Osteocyte (in vitro differentiated cells): Measurements from ENCODE around the gene FGF11. TPM values are rescaled to one million over a fixed set of nuclear protein-coding genes. Genes with fewer than 3 reads are reported as not detected.

Experiments
- DNase-seq: peaks from one replicate; pipeline ENCODE4 v3.0.0; 2021; ENCODE audit warnings: mixed read lengths; ENCODE audit not compliant: unreplicated experiment; ENCODE audit errors: extremely low spot score
- H3K27ac Mint-ChIP-seq: one replicate; pipeline ENCODE4 v1.8.0; 2021; ENCODE audit warnings: mild to moderate bottlenecking, mixed read lengths; ENCODE audit not compliant: unreplicated experiment
- H3K27me3 Mint-ChIP-seq: one replicate; pipeline ENCODE4 v1.8.0; 2021; ENCODE audit warnings: mixed read lengths; ENCODE audit not compliant: unreplicated experiment
- H3K36me3 Mint-ChIP-seq: one replicate; pipeline ENCODE4 v1.8.0; 2021; ENCODE audit warnings: mixed read lengths; ENCODE audit not compliant: unreplicated experiment
- H3K4me1 Mint-ChIP-seq: one replicate; pipeline ENCODE4 v1.8.0; 2021; ENCODE audit warnings: mixed read lengths; ENCODE audit not compliant: unreplicated experiment
- H3K4me3 Mint-ChIP-seq: one replicate; pipeline ENCODE4 v1.8.0; 2021; ENCODE audit warnings: mild to moderate bottlenecking, moderate library complexity, mixed read lengths; ENCODE audit not compliant: unreplicated experiment
- H3K9me3 Mint-ChIP-seq: one replicate; pipeline ENCODE4 v1.8.0; 2021; ENCODE audit warnings: mixed read lengths; ENCODE audit not compliant: unreplicated experiment
- CTCF ChIP-seq: fragments of 200-600 bp; sonication (generic); IDR thresholded peaks from 2 replicates; pipeline ENCODE4 v1.5.0; 2021; ENCODE audit warnings: antibody characterized with exemption, mild to moderate bottlenecking, moderate library complexity
- total RNA-seq: library from RNA; stranded (reverse); gene quantifications from 2 replicates; pipeline ENCODE4 v1.2.1, GENCODE V29; 2021

The FGF11 gene
- total RNA-seq, 1 donor from 2014 or later, result 1.3 TPM

GRCh38 chr17:7490144-7490543 is 50.8 kb downstream of the FGF11 start:
- Mint-ChIP-seq H3K27me3 (no peaks in the 10 kb centered on the region), H3K36me3 (peaks cover 17% of the 10 kb centered on the region), H3K4me3 (no peak overlapping the region), H3K4me1 (peaks cover 52% of the 10 kb centered on the region), H3K27ac (no peak overlapping the region), H3K9me3 (no peaks in the 10 kb centered on the region)
- TF ChIP-seq CTCF, result no peak
- DNase-seq, result no peak

GRCh38 chr17:7491583-7491982 is 52.3 kb downstream of the FGF11 start:
- Mint-ChIP-seq H3K4me3 (no peak overlapping the region), H3K9me3 (no peaks in the 10 kb centered on the region), H3K4me1 (peaks cover 42% of the 10 kb centered on the region), H3K36me3 (peaks cover 28% of the 10 kb centered on the region), H3K27ac (no peak overlapping the region), H3K27me3 (no peaks in the 10 kb centered on the region)
- no peak for DNase-seq
- TF ChIP-seq CTCF, result no peak

- Mint-ChIP-seq H3K27me3 (no peaks in the 10 kb centered on the region), H3K4me3 (no peak overlapping the region), H3K36me3 (peaks cover 36% of the 10 kb centered on the region), H3K4me1 (peaks cover 21% of the 10 kb centered on the region), H3K9me3 (no peaks in the 10 kb centered on the region), H3K27ac (peak overlapping the region; percentile 9)
- TF ChIP-seq CTCF, result no peak
- no peak for DNase-seq
These were observed 54.6 kb downstream of the FGF11 start for GRCh38 chr17:7493941-7494340.

Other genes with a start within 250 kb of the FGF11 start
- 32.6 and 38.5 TPM in 2 replicates for gene DLG4, start 219.7 kb upstream of the FGF11 start, total RNA-seq
- 302 and 354 TPM in 2 replicates for gene ACADVL, start 219.6 kb upstream of the FGF11 start, total RNA-seq
- 87.7 and 99.7 TPM in 2 replicates for gene DVL2, start 205.0 kb upstream of the FGF11 start, total RNA-seq
- gene PHF23, start 200.1 kb upstream of the FGF11 start, total RNA-seq, result 51.6 and 54.7 TPM in 2 replicates
- 642 TPM in 2 replicates for gene GABARAP, start 197.1 kb upstream of the FGF11 start, total RNA-seq
- 145 and 151 TPM in 2 replicates for gene CTDNEP1, start 187.8 kb upstream of the FGF11 start, total RNA-seq
- 30.2 and 37.6 TPM in 2 replicates for gene ELP5, start 187.3 kb upstream of the FGF11 start, total RNA-seq
- gene CLDN7, start 177.0 kb upstream of the FGF11 start, total RNA-seq, result 0.27 and 0.89 TPM in 2 replicates
- 0.59 and 0.63 TPM in 2 replicates for gene SLC2A4, start 157.8 kb upstream of the FGF11 start, total RNA-seq
- gene YBX2, start 144.9 kb upstream of the FGF11 start, total RNA-seq, result 0.40 TPM in 1 of 2 replicates, not detected in the other
- 352 and 359 TPM in 2 replicates for gene EIF5A, start 131.9 kb upstream of the FGF11 start, total RNA-seq
- 54.9 and 61.9 TPM in 2 replicates for gene GPS2, start 124.2 kb upstream of the FGF11 start, total RNA-seq
- 38.0 and 45.1 TPM in 2 replicates for gene NEURL4, start 110.2 kb upstream of the FGF11 start, total RNA-seq
- 2.0 and 4.2 TPM in 2 replicates for gene ACAP1, start 103.0 kb upstream of the FGF11 start, total RNA-seq
- 12.7 and 13.3 TPM in 2 replicates for gene KCTD11, start 87.3 kb upstream of the FGF11 start, total RNA-seq
- gene TMEM95, start 84.4 kb upstream of the FGF11 start, total RNA-seq, result not detected in 2 replicates
- not detected in 2 replicates for gene TNK1, start 58.4 kb upstream of the FGF11 start, total RNA-seq
- gene PLSCR3, start 45.0 kb upstream of the FGF11 start, total RNA-seq, result 73.9 and 81.4 TPM in 2 replicates
- 40.7 and 45.9 TPM in 2 replicates for gene TMEM256, start 35.4 kb upstream of the FGF11 start, total RNA-seq
- 53.8 and 56.8 TPM in 2 replicates for gene NLGN2, start 31.7 kb upstream of the FGF11 start, total RNA-seq
- not detected in 2 replicates for gene SPEM1, start 19.2 kb upstream of the FGF11 start, total RNA-seq
- gene SPEM2, start 13.9 kb upstream of the FGF11 start, total RNA-seq, result not detected in 2 replicates
- not detected in 2 replicates for gene SPEM3, start 10.7 kb upstream of the FGF11 start, total RNA-seq
- gene TMEM102, start 4.1 kb upstream of the FGF11 start, total RNA-seq, result 6.4 and 6.7 TPM in 2 replicates
- gene CHRNB1, start 5.5 kb downstream of the FGF11 start, total RNA-seq, result 9.3 and 11.0 TPM in 2 replicates
- 47.9 and 49.7 TPM in 2 replicates for gene ZBTB4, start 40.1 kb downstream of the FGF11 start, total RNA-seq
- gene SLC35G6, start 41.9 kb downstream of the FGF11 start, total RNA-seq, result not detected in 2 replicates
- gene POLR2A, start 44.9 kb downstream of the FGF11 start, total RNA-seq, result 148 and 149 TPM in 2 replicates
- 14.6 and 15.0 TPM in 2 replicates for gene TNFSF12, start 109.5 kb downstream of the FGF11 start, total RNA-seq
- 1.3 and 1.5 TPM in 2 replicates for gene TNFSF13, start 119.2 kb downstream of the FGF11 start, total RNA-seq
- gene SENP3, start 122.4 kb downstream of the FGF11 start, total RNA-seq, result 52.5 and 53.7 TPM in 2 replicates
- gene CD68, start 140.1 kb downstream of the FGF11 start, total RNA-seq, result 1.1 TPM in 2 replicates
- 34.2 and 42.2 TPM in 2 replicates for gene MPDU1, start 144.3 kb downstream of the FGF11 start, total RNA-seq
- 0.78 TPM in 2 replicates for gene SOX15, start 150.6 kb downstream of the FGF11 start, total RNA-seq
- gene FXR2, start 175.4 kb downstream of the FGF11 start, total RNA-seq, result 48.7 and 50.7 TPM in 2 replicates
- 134 and 135 TPM in 2 replicates for gene SAT2, start 188.3 kb downstream of the FGF11 start, total RNA-seq
- 0.97 and 1.4 TPM in 2 replicates for gene SHBG, start 190.6 kb downstream of the FGF11 start, total RNA-seq
- gene ATP1B2, start 211.4 kb downstream of the FGF11 start, total RNA-seq, result 2.4 and 3.0 TPM in 2 replicates
- gene TP53, start 248.0 kb downstream of the FGF11 start, total RNA-seq, result 98.7 and 99.5 TPM in 2 replicates
- gene WRAP53, start 249.0 kb downstream of the FGF11 start, total RNA-seq, result 11.8 and 13.4 TPM in 2 replicates